ENCODE data around the gene TXK.

- TF ChIP-seq CTCF (conservative IDR thresholded peaks at IDR 0.05; ENCODE audit: low read length) (no peak), EZH2phosphoT487 (IDR thresholded peaks at IDR 0.05; ENCODE audit: borderline replicate concordance) (no peak)
Observed at GRCh38 chr4:48156423-48156822, 22.4 kb upstream of the TXK start.
